Activated effector memory CD4-positive, alpha-beta T cell treated with Interleukin-2 at 50 U/mL for 16 hours (primary cell): ENCODE data around the gene MOV10L1.
A peak's percentile ranks its signal among the peaks of the same experiment; 100 is the strongest.

ENCODE experiments used
- DNase-seq: peaks from one replicate; pipeline ENCODE4 v3.0.0-alpha.2; 2020

Gene MOV10L1

GRCh38 chr22:50178871-50179869 lies 89.4 kb downstream of the MOV10L1 start:
- DNase-seq, result no peak

GRCh38 chr22:50179937-50180726 lies 90.3 kb downstream of the MOV10L1 start:
- no peak for DNase-seq

- DNase-seq, result no peak
These were observed 91.1 kb downstream of the MOV10L1 start for GRCh38 chr22:50180727-50181521.

DNA sequence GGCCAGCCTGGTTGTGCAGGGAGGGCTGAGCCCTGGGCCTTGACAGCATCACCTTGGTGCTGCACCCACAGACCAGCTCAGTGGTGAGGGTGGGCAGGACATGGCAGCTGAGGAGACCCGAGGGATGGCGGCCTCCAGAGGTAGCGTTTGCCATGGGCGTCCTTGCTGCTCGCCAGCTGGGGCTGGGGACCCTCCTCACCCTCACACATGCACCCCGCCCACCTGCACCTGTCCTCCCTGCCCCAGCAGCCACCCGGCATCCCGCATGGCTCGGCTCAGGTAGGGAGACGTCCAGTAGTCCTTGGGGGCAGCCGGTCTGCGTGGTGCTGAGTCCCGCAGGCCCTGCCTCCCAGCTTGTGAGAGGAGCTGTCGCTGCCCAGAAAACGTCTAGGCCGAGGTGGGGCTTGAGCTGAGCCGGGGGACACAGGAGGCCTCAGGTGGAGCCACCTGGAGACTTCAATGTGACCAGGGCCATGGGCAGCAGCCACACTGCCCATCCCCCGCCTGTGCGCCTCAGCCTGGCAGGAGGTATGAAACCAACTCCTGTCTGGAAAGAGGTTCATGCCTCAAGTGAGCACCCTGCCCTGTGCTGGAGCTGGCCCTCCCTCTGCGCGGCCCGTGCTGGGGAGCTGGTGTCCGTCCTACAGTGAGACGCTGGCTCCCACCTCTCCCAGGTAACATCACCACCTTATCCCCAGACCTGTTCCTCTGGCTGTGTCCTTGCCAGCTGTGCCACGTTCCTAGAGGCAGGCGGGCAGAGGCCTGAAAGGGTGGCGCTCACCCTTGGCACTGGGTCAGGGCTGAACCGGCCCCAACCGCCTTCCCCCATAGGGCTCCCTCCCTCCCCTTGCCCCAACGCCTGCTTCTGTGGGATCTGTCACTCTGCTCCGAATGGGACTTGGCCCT lies 92.6 kb downstream of the MOV10L1 start:
- DNase-seq, result no peak

DNA sequence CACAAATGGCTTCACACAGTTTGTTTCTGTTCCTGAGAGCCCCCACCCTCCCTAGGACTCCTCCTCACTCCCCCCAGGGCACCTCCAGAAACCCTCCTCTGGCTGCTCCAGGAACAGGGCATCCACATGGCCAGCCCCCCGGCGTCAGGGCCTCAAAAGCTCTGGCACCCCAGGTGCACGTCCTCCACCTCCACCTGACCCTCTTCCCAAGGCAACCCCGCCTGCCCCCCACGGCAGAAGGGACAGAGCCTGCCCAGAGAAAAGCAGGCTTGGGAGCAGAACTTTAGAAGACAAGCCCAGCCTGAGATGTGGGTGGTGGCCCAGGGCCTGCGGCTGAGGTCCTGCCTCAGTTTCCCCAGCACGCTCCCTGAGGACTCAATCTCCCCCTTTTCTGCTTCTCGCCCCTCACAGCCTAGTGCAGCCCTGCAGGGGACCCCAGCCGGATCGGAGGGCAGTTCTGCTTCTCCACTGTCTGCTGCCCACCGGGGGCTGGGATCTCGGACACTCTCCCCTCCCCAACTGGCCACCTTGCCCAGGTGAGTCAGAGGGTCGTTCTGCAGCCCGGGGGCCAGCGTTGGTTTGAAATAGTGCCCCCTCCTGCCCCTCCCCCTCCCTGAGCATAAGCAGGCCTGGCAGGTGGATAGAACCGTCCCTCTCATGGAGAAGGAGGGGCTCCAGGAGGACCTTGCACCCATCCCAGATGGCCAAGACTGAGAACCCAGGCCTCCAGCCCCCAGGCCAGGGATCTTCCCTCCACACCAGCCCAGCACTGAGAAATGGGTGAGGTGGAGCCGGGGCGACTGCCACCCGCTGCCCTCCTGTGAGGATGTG lies 93.5 kb downstream of the MOV10L1 start:
- DNase-seq, result no peak

GRCh38 chr22:50184004-50184901 lies 94.4 kb downstream of the MOV10L1 start:
- no peak for DNase-seq

DNA sequence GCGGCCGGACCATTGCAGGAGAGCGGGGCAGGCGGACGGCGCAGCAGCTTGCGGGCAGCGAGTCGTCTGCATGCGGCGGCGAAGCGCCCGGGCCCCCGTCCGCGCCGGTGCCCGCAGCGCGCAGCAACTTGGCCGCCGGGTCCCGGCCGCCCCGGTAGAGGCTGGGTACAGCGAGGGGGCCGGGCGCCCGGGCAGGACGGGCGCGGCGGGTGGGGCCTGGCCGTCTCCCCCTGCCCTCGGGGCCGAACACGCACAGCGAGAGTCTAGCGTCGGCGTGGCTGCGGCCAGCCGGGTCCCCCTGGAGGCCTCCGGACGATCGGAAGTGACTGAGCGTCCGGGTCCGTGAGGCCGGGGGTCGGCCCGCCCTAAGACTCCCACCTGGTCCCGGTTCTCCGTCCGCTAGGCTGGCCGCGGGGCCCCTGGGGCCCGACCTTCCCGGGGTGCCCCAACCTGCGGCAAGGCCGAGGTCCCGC lies 95.1 kb downstream of the MOV10L1 start:
- no peak for DNase-seq

GRCh38 chr22:50185375-50186087 lies 95.7 kb downstream of the MOV10L1 start, which contains the start of gene TRABD:
Gene TRABD, plus strand, starts transcription at chr22:50185913. Its CDS starts 7,148 bp downstream, at chr22:50193061.
- DNase-seq, result peak; percentile 83

- no peak for DNase-seq
These were observed 96.4 kb downstream of the MOV10L1 start for GRCh38 chr22:50186181-50186714.

DNA sequence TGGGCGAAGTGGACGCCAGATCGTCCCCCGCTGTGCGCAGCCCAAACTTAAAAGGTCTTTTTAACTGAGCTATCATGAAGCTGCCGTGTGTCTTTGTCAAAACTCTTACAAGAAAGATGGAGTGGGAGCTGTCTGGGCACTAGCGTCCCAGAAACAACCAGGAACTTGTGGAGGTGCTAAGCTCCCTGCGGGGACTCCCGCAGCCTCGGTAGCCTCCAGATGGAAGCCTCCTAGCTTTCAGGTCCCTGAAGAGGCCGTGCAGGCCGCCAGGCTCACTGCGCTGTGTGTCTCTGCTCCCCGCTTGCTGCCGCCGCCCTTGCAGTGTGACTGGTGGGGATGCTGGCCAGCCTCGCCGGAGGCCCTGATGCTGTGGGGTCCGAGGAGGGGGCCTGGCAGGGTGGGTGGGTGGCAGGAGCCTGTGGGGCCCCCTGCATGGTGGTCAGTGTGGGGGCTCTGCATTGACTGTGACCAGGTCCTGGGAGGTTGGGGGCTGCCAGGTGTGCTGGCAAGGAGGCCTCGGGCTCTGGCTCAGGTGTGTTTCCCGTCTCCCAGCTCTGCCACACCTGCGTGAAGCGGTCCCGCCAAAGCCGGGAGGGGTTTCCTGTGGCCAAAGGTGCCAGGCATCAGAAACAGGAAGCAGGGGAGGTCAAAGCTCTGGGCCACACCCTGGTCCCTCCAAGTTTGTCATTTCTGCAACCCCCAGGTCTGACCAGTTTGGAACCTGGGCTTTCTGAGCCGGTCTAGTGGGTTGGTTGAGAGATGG lies 97.1 kb downstream of the MOV10L1 start:
- DNase-seq, result no peak

- no peak for DNase-seq
These were observed 98.5 kb downstream of the MOV10L1 start for GRCh38 chr22:50188356-50188755.

DNA sequence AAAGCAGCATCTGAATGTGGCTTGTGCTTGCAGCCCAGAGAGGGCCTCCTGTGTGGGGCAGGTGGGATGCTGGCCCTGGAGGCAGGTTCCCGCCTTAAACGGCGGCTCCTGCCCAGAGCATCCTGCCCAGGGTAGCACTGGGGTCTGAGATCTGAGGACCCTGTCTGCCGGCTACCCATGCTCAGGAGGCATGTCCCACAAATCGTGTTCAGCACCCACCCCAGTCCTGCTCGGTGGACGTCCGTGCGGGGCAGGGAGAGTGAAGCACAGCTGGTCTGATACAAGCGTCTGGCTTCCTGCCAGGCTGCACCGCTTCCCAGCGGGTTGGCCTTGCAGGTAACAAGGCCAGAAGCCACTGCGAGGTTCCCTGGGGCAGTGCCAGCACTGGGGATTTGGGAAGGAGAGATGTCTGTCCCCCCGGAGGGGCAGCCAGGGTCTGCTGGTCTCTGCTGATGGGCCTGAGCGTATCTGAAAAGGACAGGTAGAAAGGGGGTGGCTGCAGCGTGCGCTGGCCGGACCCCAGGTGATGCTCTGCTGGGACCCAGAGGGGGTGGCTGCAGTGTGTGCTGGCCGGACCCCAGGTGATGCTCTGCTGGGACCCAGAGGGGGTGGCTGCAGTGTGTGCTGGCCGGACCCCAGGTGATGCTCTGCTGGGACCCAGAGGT lies 99.5 kb downstream of the MOV10L1 start:
- DNase-seq, result no peak

GRCh38 chr22:50189849-50190181 lies 100.0 kb downstream of the MOV10L1 start:
- DNase-seq, result no peak

DNA sequence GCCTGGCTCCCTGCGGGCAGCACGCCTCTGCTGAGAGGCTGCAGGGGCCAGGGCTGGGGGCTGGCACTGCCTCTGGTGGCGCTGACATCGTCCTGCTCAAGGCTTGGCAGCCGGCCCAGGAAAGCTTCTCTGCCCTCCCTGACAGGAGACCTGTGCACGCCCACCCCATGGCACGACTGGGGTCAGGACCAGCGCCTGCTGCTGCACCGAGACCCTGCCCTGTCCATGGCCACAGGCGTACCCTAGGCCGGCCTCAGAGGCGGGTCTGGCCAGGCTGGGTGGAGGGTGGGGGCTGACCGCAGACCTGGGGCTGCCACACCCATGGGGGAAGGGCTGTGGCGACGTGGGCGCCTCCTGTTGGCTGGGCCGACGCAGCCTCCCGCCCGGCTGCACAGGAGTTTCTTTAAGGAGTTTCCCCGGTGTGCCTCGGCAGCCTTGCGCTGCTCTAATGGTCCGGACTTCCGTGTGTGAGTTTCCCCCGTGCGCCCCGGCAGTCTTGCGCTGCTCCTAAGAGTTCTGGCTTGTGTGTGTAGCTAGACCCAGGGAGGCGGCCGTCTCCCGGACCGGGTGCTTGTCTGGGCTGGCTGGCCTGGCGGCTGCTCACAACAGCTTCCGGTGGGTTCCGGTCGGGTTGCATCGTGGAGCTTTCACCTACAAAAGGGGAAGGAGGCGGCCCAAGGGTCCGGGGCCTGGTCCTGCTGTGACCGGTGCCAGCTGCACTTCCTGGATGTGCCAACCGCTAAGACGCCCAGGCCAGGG lies 100.6 kb downstream of the MOV10L1 start:
- DNase-seq, result peak; percentile 77

DNA sequence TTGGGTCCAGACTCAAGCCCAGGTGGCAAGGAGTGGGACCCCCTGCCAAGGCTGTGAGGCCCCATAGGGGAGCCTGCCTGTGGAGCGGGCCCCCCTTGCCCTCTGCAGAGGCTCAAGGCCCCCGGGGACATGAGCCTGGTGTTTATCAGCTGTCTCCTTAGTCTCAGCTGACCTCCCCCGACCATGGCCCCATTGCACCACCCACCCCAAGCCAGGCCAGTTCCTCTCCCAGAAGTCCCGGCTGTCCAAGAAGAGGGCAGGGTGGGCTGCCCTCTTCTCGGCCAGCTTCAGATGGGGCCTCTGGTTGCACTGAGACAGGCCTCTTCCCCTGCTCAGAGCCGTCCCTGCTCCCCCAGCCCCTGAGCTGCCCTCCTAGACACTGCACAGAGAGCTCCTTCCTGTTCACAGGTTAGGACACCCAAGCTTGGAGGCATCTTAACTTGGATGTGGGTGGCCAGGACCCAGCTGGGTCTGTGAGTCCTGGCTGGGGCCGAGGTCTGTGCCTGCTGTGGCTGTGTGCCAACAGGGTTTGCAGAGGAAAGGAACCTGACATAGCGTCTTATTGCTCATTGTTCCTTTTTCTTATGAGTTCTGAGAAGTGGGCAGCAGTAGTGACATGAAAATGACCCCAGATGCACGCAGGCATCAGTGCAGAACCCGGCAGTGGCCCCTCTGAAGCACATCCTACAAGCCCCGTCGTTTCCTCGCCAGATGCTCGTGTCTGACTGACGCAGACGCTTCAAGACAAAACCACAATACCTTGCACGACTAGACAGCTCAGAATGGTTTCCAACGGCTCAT lies 101.3 kb downstream of the MOV10L1 start:
- DNase-seq, result peak; percentile 72
